ENCODE data around the gene CAPN9. TPM values are rescaled to one million over a fixed set of nuclear protein-coding genes. Genes with fewer than 3 reads are reported as not detected.

The CAPN9 gene
- total RNA-seq, 2 experiments from 2014 or later, result not detected

GRCh38 chr1:230812568-230812967 lies 65.4 kb downstream of the CAPN9 start:
- H3K36me3 Mint-ChIP-seq (ENCODE audit: low read depth), result peaks cover 6% of the 10 kb centered on the region
- CTCF ChIA-PET, result no interaction called here
- POLR2A ChIA-PET, result no interaction called here

GRCh38 chr1:230814949-230815692 lies 67.9 kb downstream of the CAPN9 start:
- POLR2A ChIA-PET, result no interaction called here
- no peak overlapping the region for H3K4me3 Mint-ChIP-seq
- intact Hi-C loops (cut with DNase I, micrococcal nuclease), result no loop called here
- peaks cover 15% of the 10 kb centered on the region for H3K9me3 Mint-ChIP-seq (ENCODE audit: low read depth)
- no peak overlapping the region for H3K27ac Mint-ChIP-seq
- ATAC-seq (no peak), DNase-seq (no peak)
- peaks cover 24% of the 10 kb centered on the region for H3K27me3 Mint-ChIP-seq
- H3K36me3 Mint-ChIP-seq (ENCODE audit: low read depth), result peaks cover 6% of the 10 kb centered on the region
- CTCF ChIA-PET, result no interaction called here
- H3K4me1 Mint-ChIP-seq, result no peaks in the 10 kb centered on the region

More at GRCh38 chr1:230812568-230812967, 65.4 kb downstream of the CAPN9 start:
- no peak overlapping the region for H3K4me3 Mint-ChIP-seq
- H3K27me3 Mint-ChIP-seq, result peaks cover 18% of the 10 kb centered on the region
- H3K9me3 Mint-ChIP-seq (ENCODE audit: low read depth), result peaks cover 15% of the 10 kb centered on the region
- DNase-seq (no peak), ATAC-seq (no peak)
- intact Hi-C loops (cut with DNase I, micrococcal nuclease), result no loop called here
- no peak overlapping the region for H3K27ac Mint-ChIP-seq
- no peaks in the 10 kb centered on the region for H3K4me1 Mint-ChIP-seq

GRCh38 chr1:230816018-230816417 lies 68.8 kb downstream of the CAPN9 start:
- peaks cover 6% of the 10 kb centered on the region for H3K36me3 Mint-ChIP-seq (ENCODE audit: low read depth)
- H3K4me1 Mint-ChIP-seq, result no peaks in the 10 kb centered on the region

GRCh38 chr1:230818367-230818766 lies 71.2 kb downstream of the CAPN9 start:
- Mint-ChIP-seq H3K27ac (no peak overlapping the region), H3K36me3 (ENCODE audit: low read depth) (no peaks in the 10 kb centered on the region), H3K4me1 (no peaks in the 10 kb centered on the region), H3K9me3 (ENCODE audit: low read depth) (peaks cover 3% of the 10 kb centered on the region), H3K4me3 (no peak overlapping the region), H3K27me3 (peaks cover 17% of the 10 kb centered on the region)
- intact Hi-C loops (cut with DNase I, micrococcal nuclease), result no loop called here
- POLR2A ChIA-PET, result no interaction called here
- no peak for DNase-seq
- CTCF ChIA-PET, result no interaction called here
- no peak for ATAC-seq

More at GRCh38 chr1:230816018-230816417, 68.8 kb downstream of the CAPN9 start:
- no peak for DNase-seq
- Mint-ChIP-seq H3K27ac (no peak overlapping the region), H3K9me3 (ENCODE audit: low read depth) (peaks cover 15% of the 10 kb centered on the region), H3K4me3 (no peak overlapping the region), H3K27me3 (peaks cover 26% of the 10 kb centered on the region)
- ATAC-seq, result no peak
- CTCF ChIA-PET, result no interaction called here
- intact Hi-C loops (cut with DNase I, micrococcal nuclease), result no loop called here
- POLR2A ChIA-PET, result no interaction called here

GRCh38 chr1:230818901-230819300 lies 71.7 kb downstream of the CAPN9 start:
- no peak for DNase-seq
- Mint-ChIP-seq H3K4me3 (no peak overlapping the region), H3K27me3 (peaks cover 14% of the 10 kb centered on the region), H3K4me1 (no peaks in the 10 kb centered on the region), H3K36me3 (ENCODE audit: low read depth) (no peaks in the 10 kb centered on the region), H3K9me3 (ENCODE audit: low read depth) (no peaks in the 10 kb centered on the region), H3K27ac (no peak overlapping the region)
- ChIA-PET POLR2A (no interaction called here), CTCF (no interaction called here)
- no peak for ATAC-seq
- intact Hi-C loops (cut with DNase I, micrococcal nuclease), result no loop called here

GRCh38 chr1:230819976-230820375 lies 72.8 kb downstream of the CAPN9 start:
- peaks cover 13% of the 10 kb centered on the region for H3K27me3 Mint-ChIP-seq
- H3K4me1 Mint-ChIP-seq, result no peaks in the 10 kb centered on the region
- no peaks in the 10 kb centered on the region for H3K9me3 Mint-ChIP-seq (ENCODE audit: low read depth)
- ChIA-PET CTCF (no interaction called here), POLR2A (no interaction called here)
- DNase-seq (no peak), ATAC-seq (no peak)
- no peak overlapping the region for H3K27ac Mint-ChIP-seq
- no peaks in the 10 kb centered on the region for H3K36me3 Mint-ChIP-seq (ENCODE audit: low read depth)
- H3K4me3 Mint-ChIP-seq, result no peak overlapping the region
- intact Hi-C loops (cut with DNase I, micrococcal nuclease), result no loop called here

- no peak overlapping the region for H3K4me3 Mint-ChIP-seq
- no peak for ATAC-seq
- H3K27me3 Mint-ChIP-seq, result peaks cover 13% of the 10 kb centered on the region
- H3K27ac Mint-ChIP-seq, result no peak overlapping the region
- no peak for DNase-seq
- POLR2A ChIA-PET, result no interaction called here
- CTCF ChIA-PET, result interaction anchor here (0.6 kb wide), 1 partner anchor 57 kb away, joined by 4 read pairs; no protein-coding TSS in a partner anchor
- intact Hi-C loops (cut with DNase I, micrococcal nuclease), result no loop called here
- no peaks in the 10 kb centered on the region for H3K9me3 Mint-ChIP-seq (ENCODE audit: low read depth)
- no peaks in the 10 kb centered on the region for H3K36me3 Mint-ChIP-seq (ENCODE audit: low read depth)
- no peaks in the 10 kb centered on the region for H3K4me1 Mint-ChIP-seq
Observed at GRCh38 chr1:230820568-230820967, 73.4 kb downstream of the CAPN9 start.

- no peak overlapping the region for H3K27ac Mint-ChIP-seq
- no peak for ATAC-seq
- intact Hi-C loops (cut with DNase I, micrococcal nuclease), result no loop called here
Observed at GRCh38 chr1:230821346-230821745, 74.2 kb downstream of the CAPN9 start.

GRCh38 chr1:230822092-230822581 lies 74.9 kb downstream of the CAPN9 start:
- Mint-ChIP-seq H3K27me3 (peaks cover 11% of the 10 kb centered on the region), H3K9me3 (ENCODE audit: low read depth) (no peaks in the 10 kb centered on the region), H3K27ac (no peak overlapping the region), H3K4me3 (no peak overlapping the region), H3K36me3 (ENCODE audit: low read depth) (no peaks in the 10 kb centered on the region), H3K4me1 (no peaks in the 10 kb centered on the region)
- intact Hi-C loops (cut with DNase I, micrococcal nuclease), result no loop called here
- CTCF ChIA-PET, result no interaction called here
- ATAC-seq (no peak), DNase-seq (no peak)
- POLR2A ChIA-PET, result no interaction called here

More at GRCh38 chr1:230821346-230821745, 74.2 kb downstream of the CAPN9 start:
- Mint-ChIP-seq H3K36me3 (ENCODE audit: low read depth) (no peaks in the 10 kb centered on the region), H3K4me1 (no peaks in the 10 kb centered on the region), H3K27me3 (peaks cover 13% of the 10 kb centered on the region), H3K4me3 (no peak overlapping the region), H3K9me3 (ENCODE audit: low read depth) (no peaks in the 10 kb centered on the region)
- ChIA-PET CTCF (no interaction called here), POLR2A (no interaction called here)
- no peak for DNase-seq

- ChIA-PET POLR2A (no interaction called here), CTCF (no interaction called here)
- H3K27me3 Mint-ChIP-seq, result peaks cover 4% of the 10 kb centered on the region
- no peak overlapping the region for H3K27ac Mint-ChIP-seq
- no peaks in the 10 kb centered on the region for H3K36me3 Mint-ChIP-seq (ENCODE audit: low read depth)
- intact Hi-C loops (cut with DNase I, micrococcal nuclease), result no loop called here
- no peaks in the 10 kb centered on the region for H3K9me3 Mint-ChIP-seq (ENCODE audit: low read depth)
- ATAC-seq, result no peak
- no peak overlapping the region for H3K4me3 Mint-ChIP-seq
- no peak for DNase-seq
- H3K4me1 Mint-ChIP-seq, result no peaks in the 10 kb centered on the region
Observed at GRCh38 chr1:230823426-230823825, 76.2 kb downstream of the CAPN9 start.

- no peaks in the 10 kb centered on the region for H3K4me1 Mint-ChIP-seq
- H3K27me3 Mint-ChIP-seq, result peaks cover 4% of the 10 kb centered on the region
- ChIA-PET POLR2A (no interaction called here), CTCF (no interaction called here)
- ATAC-seq (no peak), DNase-seq (no peak)
- intact Hi-C loops (cut with DNase I, micrococcal nuclease), result no loop called here
- H3K36me3 Mint-ChIP-seq (ENCODE audit: low read depth), result no peaks in the 10 kb centered on the region
- no peak overlapping the region for H3K27ac Mint-ChIP-seq
- no peak overlapping the region for H3K4me3 Mint-ChIP-seq
- H3K9me3 Mint-ChIP-seq (ENCODE audit: low read depth), result no peaks in the 10 kb centered on the region
Observed at GRCh38 chr1:230823931-230824381, 76.8 kb downstream of the CAPN9 start.

- Mint-ChIP-seq H3K36me3 (ENCODE audit: low read depth) (no peaks in the 10 kb centered on the region), H3K9me3 (ENCODE audit: low read depth) (no peaks in the 10 kb centered on the region), H3K4me3 (no peak overlapping the region), H3K4me1 (no peaks in the 10 kb centered on the region), H3K27me3 (peaks cover 3% of the 10 kb centered on the region), H3K27ac (no peak overlapping the region)
- ChIA-PET CTCF (interaction anchor here (0.6 kb wide), 1 partner anchor 35 kb away, joined by 4 read pairs; no protein-coding TSS in a partner anchor), POLR2A (no interaction called here)
- DNase-seq (no peak), ATAC-seq (no peak)
- intact Hi-C loops (cut with DNase I, micrococcal nuclease), result no loop called here
Observed at GRCh38 chr1:230824551-230824918, 77.3 kb downstream of the CAPN9 start.

Data from activated CD4-positive, alpha-beta T cell treated with anti-CD3 and anti-CD28 coated beads for 36 hours (primary cell).